RWPE2 (cell line): ENCODE measurements around the gene C1orf87.

Experiments used
- ATAC-seq: fragments of 200-7000 bp; cut with Tn5 transposase; 3 replicates; pipeline ENCODE4 v1.9.1; 2021; ENCODE audit warnings: low read depth
- DNase-seq: peaks from one replicate; pipeline ENCODE4 v3.0.0-alpha.2; 2020; ENCODE audit warnings: low spot score
- H3K27ac ChIP-seq: fragments of 450-650 bp; 2 replicates; pipeline ENCODE4 v1.5.1; 2017; ENCODE audit warnings: mild to moderate bottlenecking; ENCODE audit not compliant: poor library complexity, severe bottlenecking
- H3K27me3 ChIP-seq: fragments of 250-450 bp; sonication (Bioruptor Pico); 2 replicates; pipeline ENCODE4 v1.5.1; 2021; ENCODE audit warnings: mild to moderate bottlenecking, moderate library complexity; ENCODE audit not compliant: insufficient read depth, poor library complexity, severe bottlenecking
- H3K36me3 ChIP-seq: fragments of 250-450 bp; sonication (Bioruptor Pico); 2 replicates; pipeline ENCODE4 v1.5.1; 2020; ENCODE audit warnings: low read depth, mild to moderate bottlenecking, moderate library complexity
- H3K4me1 ChIP-seq: fragments of 250-450 bp; sonication (Bioruptor Pico); 2 replicates; pipeline ENCODE4 v1.5.1; 2021; ENCODE audit warnings: mild to moderate bottlenecking, moderate library complexity; ENCODE audit not compliant: insufficient read depth, poor library complexity, severe bottlenecking
- H3K4me3 ChIP-seq: fragments of 250-450 bp; sonication (Bioruptor Pico); 2 replicates; pipeline ENCODE4 v1.5.1; 2021; ENCODE audit warnings: mild to moderate bottlenecking, moderate library complexity; ENCODE audit not compliant: severe bottlenecking
- H3K9me3 ChIP-seq: fragments of 250-450 bp; sonication (Bioruptor Pico); 2 replicates; pipeline ENCODE4 v1.5.1; 2021; ENCODE audit warnings: mild to moderate bottlenecking, moderate library complexity; ENCODE audit not compliant: severe bottlenecking
- CTCF ChIP-seq: fragments of 450-650 bp; IDR thresholded peaks from one replicate; pipeline ENCODE4 v1.5.1; 2017; ENCODE audit warnings: mild to moderate bottlenecking, moderate library complexity; ENCODE audit not compliant: poor library complexity, severe bottlenecking

C1orf87 gene

GRCh38 chr1:60052601-60053000, 21.0 kb downstream of the C1orf87 start:
- no peak overlapping the region for H3K27ac ChIP-seq
- ATAC-seq (no peak), DNase-seq (no peak)
- H3K4me1 ChIP-seq, result no peaks in the 10 kb centered on the region
- no peaks in the 10 kb centered on the region for H3K9me3 ChIP-seq
- no peaks in the 10 kb centered on the region for H3K27me3 ChIP-seq
- no peaks in the 10 kb centered on the region for H3K36me3 ChIP-seq
- no peak overlapping the region for H3K4me3 ChIP-seq
- no peak for TF ChIP-seq CTCF

- TF ChIP-seq CTCF, result no peak
- Histone ChIP-seq H3K27ac (no peak overlapping the region), H3K4me1 (no peaks in the 10 kb centered on the region), H3K36me3 (no peaks in the 10 kb centered on the region), H3K9me3 (no peaks in the 10 kb centered on the region), H3K4me3 (no peak overlapping the region), H3K27me3 (no peaks in the 10 kb centered on the region)
- ATAC-seq, result no peak
- DNase-seq, result no peak
Observed at GRCh38 chr1:60051191-60051590, 22.4 kb downstream of the C1orf87 start.

GRCh38 chr1:60049188-60049587, 24.4 kb downstream of the C1orf87 start:
- Histone ChIP-seq H3K27ac (no peak overlapping the region), H3K27me3 (no peaks in the 10 kb centered on the region), H3K4me1 (no peaks in the 10 kb centered on the region), H3K36me3 (no peaks in the 10 kb centered on the region), H3K4me3 (no peak overlapping the region), H3K9me3 (no peaks in the 10 kb centered on the region)
- DNase-seq, result no peak
- TF ChIP-seq CTCF, result no peak
- ATAC-seq, result no peak

GRCh38 chr1:60044881-60045280, 28.7 kb downstream of the C1orf87 start:
- H3K27me3 ChIP-seq, result no peaks in the 10 kb centered on the region
- DNase-seq, result no peak
- ATAC-seq, result no peak

GRCh38 chr1:60041783-60042182, 31.8 kb downstream of the C1orf87 start:
- no peak for ATAC-seq
- Histone ChIP-seq H3K4me1 (no peaks in the 10 kb centered on the region), H3K9me3 (no peaks in the 10 kb centered on the region), H3K27me3 (no peaks in the 10 kb centered on the region), H3K36me3 (no peaks in the 10 kb centered on the region), H3K27ac (no peak overlapping the region), H3K4me3 (no peak overlapping the region)
- no peak for TF ChIP-seq CTCF
- DNase-seq, result no peak

More at GRCh38 chr1:60044881-60045280, 28.7 kb downstream of the C1orf87 start:
- TF ChIP-seq CTCF, result no peak
- no peaks in the 10 kb centered on the region for H3K4me1 ChIP-seq
- no peaks in the 10 kb centered on the region for H3K36me3 ChIP-seq
- no peak overlapping the region for H3K27ac ChIP-seq
- no peaks in the 10 kb centered on the region for H3K9me3 ChIP-seq
- no peak overlapping the region for H3K4me3 ChIP-seq
